Activated naive CD4-positive, alpha-beta T cell treated with anti-CD3 and anti-CD28 coated beads for 36 hours (primary cell): ENCODE results near the gene C17orf113. TPM values are rescaled to one million over a fixed set of nuclear protein-coding genes. Genes with fewer than 3 reads are reported as not detected.

Source experiments
- total RNA-seq, 2 experiments: library from RNA; stranded (reverse); gene quantifications; one replicate each; pipeline ENCODE4 v1.2.3, GENCODE V29; 2021

The C17orf113 gene
- total RNA-seq, 2 experiments from 2014 or later, result 0.20 to 0.31 TPM

Other genes with a start within 250 kb of the C17orf113 start
- 1 to 10 TPM; 1.2 to 1.5 TPM for gene P3H4, start 238.7 kb downstream of the C17orf113 start, total RNA-seq
- gene FKBP10, start 237.6 kb downstream of the C17orf113 start, total RNA-seq, result under 1 TPM in 1 of 2 experiments, not detected in 1; 0.36 TPM
- gene NT5C3B, start 214.4 kb downstream of the C17orf113 start, total RNA-seq, result 10 to 100 TPM; 25.9 to 28.1 TPM
- not detected for gene KLHL10, start 212.8 kb downstream of the C17orf113 start, total RNA-seq
- gene KLHL11, start 185.2 kb downstream of the C17orf113 start, total RNA-seq, result 1 to 10 TPM; 8.9 to 9.6 TPM
- gene ACLY, start 131.7 kb downstream of the C17orf113 start, total RNA-seq, result 100 to 1,000 TPM; 153 to 161 TPM
- gene ODAD4, start 120.0 kb downstream of the C17orf113 start, total RNA-seq, result under 1 TPM; 0.55 to 0.79 TPM
- 10 to 100 TPM; 58.4 to 59.1 TPM for gene CNP, start 83.8 kb downstream of the C17orf113 start, total RNA-seq
- gene DNAJC7, start 33.2 kb downstream of the C17orf113 start, total RNA-seq, result 10 to 100 TPM; 74.5 to 76.3 TPM
- gene NKIRAS2, start 30.5 kb downstream of the C17orf113 start, total RNA-seq, result 10 to 100 TPM; 12.4 to 13.2 TPM
- under 1 TPM; 0.36 to 0.77 TPM for gene ZNF385C, start 47.9 kb upstream of the C17orf113 start, total RNA-seq
- gene DHX58, start 62.1 kb upstream of the C17orf113 start, total RNA-seq, result 10 to 100 TPM; 44.4 to 46.3 TPM
- 10 to 100 TPM; 57.3 to 59.0 TPM for gene KAT2A, start 70.8 kb upstream of the C17orf113 start, total RNA-seq
- not detected for gene HSPB9, start 72.2 kb upstream of the C17orf113 start, total RNA-seq
- gene RAB5C, start 104.4 kb upstream of the C17orf113 start, total RNA-seq, result 10 to 100 TPM; 32.5 to 36.6 TPM
- under 1 TPM; 0.24 to 0.35 TPM for gene KCNH4, start 130.5 kb upstream of the C17orf113 start, total RNA-seq
- gene HCRT, start 134.9 kb upstream of the C17orf113 start, total RNA-seq, result not detected
- gene GHDC, start 143.9 kb upstream of the C17orf113 start, total RNA-seq, result 1 to 10 TPM; 9.0 to 9.7 TPM
- gene STAT5B, start 225.8 kb upstream of the C17orf113 start, total RNA-seq, result 100 to 1,000 TPM; 185 to 192 TPM
- gene STAT5A, start 237.9 kb upstream of the C17orf113 start, total RNA-seq, result 100 to 1,000 TPM; 165 to 174 TPM